ENCODE results near the gene CHEK1.

CHEK1 gene

GRCh38 chr11:125627236-125627910, 2.4 kb downstream of the CHEK1 start:
- POLR2A ChIA-PET: no interaction called here
- CTCF ChIA-PET: interaction anchor here (0.9 to 1.5 kb wide), 5 partner anchors 9 to 1557 kb away, joined by 3 to 8 read pairs (median 3); no protein-coding TSS in a partner anchor
- TF ChIP-seq, protein P1, sequence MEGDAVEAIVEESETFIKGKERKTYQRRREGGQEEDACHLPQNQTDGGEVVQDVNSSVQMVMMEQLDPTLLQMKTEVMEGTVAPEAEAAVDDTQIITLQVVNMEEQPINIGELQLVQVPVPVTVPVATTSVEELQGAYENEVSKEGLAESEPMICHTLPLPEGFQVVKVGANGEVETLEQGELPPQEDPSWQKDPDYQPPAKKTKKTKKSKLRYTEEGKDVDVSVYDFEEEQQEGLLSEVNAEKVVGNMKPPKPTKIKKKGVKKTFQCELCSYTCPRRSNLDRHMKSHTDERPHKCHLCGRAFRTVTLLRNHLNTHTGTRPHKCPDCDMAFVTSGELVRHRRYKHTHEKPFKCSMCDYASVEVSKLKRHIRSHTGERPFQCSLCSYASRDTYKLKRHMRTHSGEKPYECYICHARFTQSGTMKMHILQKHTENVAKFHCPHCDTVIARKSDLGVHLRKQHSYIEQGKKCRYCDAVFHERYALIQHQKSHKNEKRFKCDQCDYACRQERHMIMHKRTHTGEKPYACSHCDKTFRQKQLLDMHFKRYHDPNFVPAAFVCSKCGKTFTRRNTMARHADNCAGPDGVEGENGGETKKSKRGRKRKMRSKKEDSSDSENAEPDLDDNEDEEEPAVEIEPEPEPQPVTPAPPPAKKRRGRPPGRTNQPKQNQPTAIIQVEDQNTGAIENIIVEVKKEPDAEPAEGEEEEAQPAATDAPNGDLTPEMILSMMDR (IDR thresholded peaks at IDR 0.05; ENCODE audit: insufficient read depth, low read length, missing control alignments): no peak
- DNase-seq (ENCODE audit: low read depth, low spot score): no peak
- H3K4me3 ChIP-seq (ENCODE audit: low read depth, low read length): peak overlapping the region; percentile 73

GRCh38 chr11:125637840-125638239, 12.9 kb downstream of the CHEK1 start:
- DNase-seq (ENCODE audit: low read depth, low spot score): no peak
- POLR2A ChIA-PET: no interaction called here
- no peak overlapping the region for H3K4me3 ChIP-seq (ENCODE audit: low read depth, low read length)
- TF ChIP-seq, protein P1 (IDR thresholded peaks at IDR 0.05; ENCODE audit: insufficient read depth, low read length, missing control alignments): no peak
- CTCF ChIA-PET: no interaction called here

GRCh38 chr11:125638315-125638714, 13.4 kb downstream of the CHEK1 start:
- no peak for DNase-seq (ENCODE audit: low read depth, low spot score)
- ChIA-PET CTCF (no interaction called here), POLR2A (no interaction called here)
- no peak overlapping the region for H3K4me3 ChIP-seq (ENCODE audit: low read depth, low read length)
- TF ChIP-seq, protein P1 (IDR thresholded peaks at IDR 0.05; ENCODE audit: insufficient read depth, low read length, missing control alignments): no peak

- TF ChIP-seq, protein P1 (IDR thresholded peaks at IDR 0.05; ENCODE audit: insufficient read depth, low read length, missing control alignments): no peak
- no peak for DNase-seq (ENCODE audit: low read depth, low spot score)
- no peak overlapping the region for H3K4me3 ChIP-seq (ENCODE audit: low read depth, low read length)
- POLR2A ChIA-PET: no interaction called here
- CTCF ChIA-PET: no interaction called here
Observed at GRCh38 chr11:125645871-125646270, 20.9 kb downstream of the CHEK1 start.

DNA sequence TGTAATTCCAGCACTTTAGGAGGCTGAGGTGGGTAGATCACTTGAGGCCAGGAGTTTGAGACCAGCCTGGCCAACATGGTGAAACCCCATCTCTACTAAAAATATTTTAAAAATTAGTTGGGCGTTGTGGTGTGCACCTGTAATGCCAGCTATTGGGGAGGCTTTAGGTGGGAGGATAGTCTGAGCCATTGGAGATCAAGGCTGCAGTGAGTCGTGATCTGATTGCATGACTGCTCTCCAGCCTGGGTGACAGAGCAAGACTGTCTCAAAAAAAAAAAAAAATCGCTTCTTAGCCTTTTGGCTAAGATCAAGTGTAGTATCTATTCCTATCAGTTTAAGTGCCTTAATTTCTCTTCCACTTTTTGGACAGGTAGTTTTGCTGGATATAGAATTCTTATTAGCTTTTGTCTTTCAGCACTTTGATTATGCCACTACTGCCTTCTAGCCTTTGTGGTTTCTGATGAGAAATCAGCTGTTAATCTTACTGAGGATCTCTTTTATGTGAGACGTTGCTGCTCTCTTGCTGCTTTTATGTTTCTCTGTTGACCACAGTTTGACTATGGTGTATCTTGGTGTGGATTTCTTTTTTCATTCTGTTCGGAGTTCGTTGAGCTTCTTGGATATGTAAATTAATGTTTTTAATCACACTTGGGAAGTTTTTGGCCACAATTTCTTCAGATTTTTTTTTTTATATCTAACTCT, 24.7 kb downstream of the CHEK1 start:
- ChIA-PET POLR2A (no interaction called here), CTCF (interaction anchor here (1.0 kb wide), 1 partner anchor 31 kb away, joined by 3 read pairs; the partner anchor contains the start of gene ACRV1)
- DNase-seq (ENCODE audit: low read depth, low spot score): no peak
- TF ChIP-seq, protein P1 (IDR thresholded peaks at IDR 0.05; ENCODE audit: insufficient read depth, low read length, missing control alignments): no peak
- no peak overlapping the region for H3K4me3 ChIP-seq (ENCODE audit: low read depth, low read length)

DNA sequence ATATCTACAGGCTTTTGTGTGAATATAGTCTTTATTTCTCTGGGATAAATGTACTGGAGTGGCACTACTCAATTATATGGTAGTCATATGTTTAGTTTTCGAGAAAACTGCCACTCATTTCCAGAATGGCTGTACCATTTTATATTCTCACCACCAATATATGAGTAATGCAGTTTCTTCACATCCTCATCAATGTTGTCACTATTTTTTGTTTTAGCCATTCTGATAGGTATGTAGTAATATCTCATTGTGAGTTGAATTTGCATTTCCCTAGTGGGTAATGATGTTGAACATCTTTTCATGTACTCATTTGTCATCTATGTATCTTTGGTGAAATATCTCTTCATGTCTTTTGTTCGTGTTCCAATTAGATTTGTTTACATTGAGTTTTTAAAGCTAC, 37.7 kb downstream of the CHEK1 start:
- POLR2A ChIA-PET: no interaction called here
- no peak overlapping the region for H3K4me3 ChIP-seq (ENCODE audit: low read depth, low read length)
- CTCF ChIA-PET: no interaction called here
- TF ChIP-seq, protein P1 (IDR thresholded peaks at IDR 0.05; ENCODE audit: insufficient read depth, low read length, missing control alignments): no peak
- no peak for DNase-seq (ENCODE audit: low read depth, low spot score)

Data from AG04449 (cell line).